ENCODE measurements around the gene ADAMTS8. TPM values are rescaled to one million over a fixed set of nuclear protein-coding genes. Genes with fewer than 3 reads are reported as not detected.

The ADAMTS8 gene
- polyA plus RNA-seq, 1 of the 3 experiments (the other 2 are of a cell fraction), result not detected

DNA sequence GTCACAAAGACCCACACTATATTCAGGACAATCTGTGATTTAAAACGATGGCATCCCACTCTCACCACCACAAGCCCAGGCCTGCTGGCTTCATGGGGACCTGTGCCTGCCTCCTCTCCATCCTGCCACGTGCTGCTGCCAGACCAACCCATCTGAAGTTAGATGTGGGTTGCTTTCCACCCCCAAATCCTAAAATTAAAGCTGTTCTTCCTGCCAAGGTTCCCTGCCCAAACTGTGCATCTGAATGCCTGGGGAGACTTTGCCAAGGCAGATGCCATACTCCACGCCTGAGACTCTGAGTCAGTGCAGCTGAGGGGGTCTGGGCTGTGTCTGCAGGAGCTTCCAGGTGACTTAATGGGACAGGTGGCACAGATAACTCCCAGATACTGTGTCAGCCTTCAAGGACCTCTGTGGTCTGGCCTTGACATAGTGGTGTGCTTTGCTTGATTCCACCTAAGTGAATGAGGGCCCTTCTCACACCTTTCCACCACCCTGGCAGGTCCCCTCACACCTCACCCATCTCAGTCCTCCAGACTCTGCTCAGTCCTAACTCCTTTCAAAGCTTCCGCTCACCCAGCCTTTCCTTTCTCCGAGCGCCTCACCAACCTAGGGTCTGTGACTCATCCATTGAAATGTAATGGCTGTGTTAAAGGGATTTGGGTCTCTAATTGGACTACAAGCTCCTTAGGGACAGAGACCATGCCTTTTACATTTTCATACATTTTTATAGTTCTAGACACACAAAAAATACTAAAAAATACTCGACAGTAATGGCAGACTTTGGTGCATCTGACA lies 18.6 kb downstream of the ADAMTS8 start:
- Histone ChIP-seq H3F3A (replicated peaks; ENCODE audit: insufficient read depth) (peaks cover 11% of the 10 kb centered on the region), H4K20me1 (ENCODE audit: insufficient read depth) (no peaks in the 10 kb centered on the region), H2AFZ (ENCODE audit: low read depth) (no peak overlapping the region), H3K27me3 (ENCODE audit: insufficient read depth) (no peaks in the 10 kb centered on the region), H3K4me1 (ENCODE audit: control insufficient read depth in 1 of 2, insufficient read depth in 2 of 2, low read depth in 1 of 2, low read length in 1 of 2) (no peaks in the 10 kb centered on the region), H3K9me2 (no peaks in the 10 kb centered on the region), H3K9me3 (no peaks in the 10 kb centered on the region), H3K79me2 (ENCODE audit: insufficient read depth) (no peaks in the 10 kb centered on the region), H3K36me3 (replicated peaks in 1 of 2; ENCODE audit: control insufficient read depth in 1 of 2, insufficient read depth in 2 of 2, low read length in 1 of 2) (no peaks in the 10 kb centered on the region), H3K4me3 (ENCODE audit: low read depth in 2 of 2, low read length in 1 of 2) (no peak overlapping the region), H3K4me2 (no peak overlapping the region), H3K27ac (ENCODE audit: low read depth in 2 of 2, low read length in 1 of 2) (no peak overlapping the region), H3K9ac (no peak overlapping the region)
- 72% methylated on average over 7 of the region's 7 CpGs for WGBS (ENCODE audit: low lambda C conversion rate)
- TF ChIP-seq NRF1 (IDR thresholded peaks at IDR 0.05; ENCODE audit: low read depth, low read length), result no peak
- TF ChIP-seq, protein P1, sequence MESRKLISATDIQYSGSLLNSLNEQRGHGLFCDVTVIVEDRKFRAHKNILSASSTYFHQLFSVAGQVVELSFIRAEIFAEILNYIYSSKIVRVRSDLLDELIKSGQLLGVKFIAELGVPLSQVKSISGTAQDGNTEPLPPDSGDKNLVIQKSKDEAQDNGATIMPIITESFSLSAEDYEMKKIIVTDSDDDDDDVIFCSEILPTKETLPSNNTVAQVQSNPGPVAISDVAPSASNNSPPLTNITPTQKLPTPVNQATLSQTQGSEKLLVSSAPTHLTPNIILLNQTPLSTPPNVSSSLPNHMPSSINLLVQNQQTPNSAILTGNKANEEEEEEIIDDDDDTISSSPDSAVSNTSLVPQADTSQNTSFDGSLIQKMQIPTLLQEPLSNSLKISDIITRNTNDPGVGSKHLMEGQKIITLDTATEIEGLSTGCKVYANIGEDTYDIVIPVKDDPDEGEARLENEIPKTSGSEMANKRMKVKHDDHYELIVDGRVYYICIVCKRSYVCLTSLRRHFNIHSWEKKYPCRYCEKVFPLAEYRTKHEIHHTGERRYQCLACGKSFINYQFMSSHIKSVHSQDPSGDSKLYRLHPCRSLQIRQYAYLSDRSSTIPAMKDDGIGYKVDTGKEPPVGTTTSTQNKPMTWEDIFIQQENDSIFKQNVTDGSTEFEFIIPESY (IDR thresholded peaks at IDR 0.05; ENCODE audit: borderline replicate concordance, low read depth), result no peak
- no peak for TF ChIP-seq YY1 (IDR thresholded peaks at IDR 0.05; ENCODE audit: low read depth)
- TF ChIP-seq TCF12 (IDR thresholded peaks at IDR 0.05), result peak; percentile 46; the same call in 1 of the 2 replicates
- ChIA-PET POLR2A (no interaction called here), CTCF (interaction anchor here (2.6 kb wide), 1 partner anchor 453 kb away, joined by 10 read pairs; no protein-coding TSS in a partner anchor)
- no peak for DNase-seq

DNA sequence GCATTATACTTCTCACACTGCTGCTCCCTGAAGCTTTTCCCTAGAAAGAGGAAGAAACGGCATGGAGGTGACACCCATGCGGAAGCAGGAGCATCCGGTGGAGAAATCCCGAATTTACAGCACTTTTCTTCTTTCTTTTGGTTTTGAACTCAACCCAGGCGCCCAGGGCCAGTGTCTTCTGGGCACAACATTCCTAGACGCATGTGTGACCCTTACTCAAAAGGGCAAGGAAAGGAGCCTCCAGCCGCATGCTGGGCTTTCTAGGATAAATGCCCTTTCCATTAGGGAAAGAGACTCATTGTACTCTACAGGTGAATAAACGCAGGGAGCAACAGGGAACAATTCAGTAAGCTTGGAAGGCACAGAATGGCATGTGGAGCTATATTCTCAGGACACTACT lies 19.5 kb downstream of the ADAMTS8 start:
- Histone ChIP-seq H3F3A (replicated peaks; ENCODE audit: insufficient read depth) (peaks cover 11% of the 10 kb centered on the region), H4K20me1 (ENCODE audit: insufficient read depth) (no peaks in the 10 kb centered on the region), H3K4me1 (ENCODE audit: control insufficient read depth in 1 of 2, insufficient read depth in 2 of 2, low read depth in 1 of 2, low read length in 1 of 2) (peaks cover under 1 to 3% of the 10 kb centered on the region in 2 experiments; a peak in 2 of 4 replicates), H2AFZ (ENCODE audit: low read depth) (no peak overlapping the region), H3K36me3 (replicated peaks in 1 of 2; ENCODE audit: control insufficient read depth in 1 of 2, insufficient read depth in 2 of 2, low read length in 1 of 2) (no peaks in the 10 kb centered on the region), H3K9me3 (no peaks in the 10 kb centered on the region), H3K9me2 (no peaks in the 10 kb centered on the region), H3K9ac (no peak overlapping the region), H3K27ac (ENCODE audit: low read depth in 2 of 2, low read length in 1 of 2) (no peak overlapping the region), H3K79me2 (ENCODE audit: insufficient read depth) (no peaks in the 10 kb centered on the region), H3K27me3 (ENCODE audit: insufficient read depth) (no peaks in the 10 kb centered on the region), H3K4me3 (ENCODE audit: low read depth in 2 of 2, low read length in 1 of 2) (no peak overlapping the region), H3K4me2 (no peak overlapping the region)
- DNase-seq, result no peak
- TF ChIP-seq, protein P2, sequence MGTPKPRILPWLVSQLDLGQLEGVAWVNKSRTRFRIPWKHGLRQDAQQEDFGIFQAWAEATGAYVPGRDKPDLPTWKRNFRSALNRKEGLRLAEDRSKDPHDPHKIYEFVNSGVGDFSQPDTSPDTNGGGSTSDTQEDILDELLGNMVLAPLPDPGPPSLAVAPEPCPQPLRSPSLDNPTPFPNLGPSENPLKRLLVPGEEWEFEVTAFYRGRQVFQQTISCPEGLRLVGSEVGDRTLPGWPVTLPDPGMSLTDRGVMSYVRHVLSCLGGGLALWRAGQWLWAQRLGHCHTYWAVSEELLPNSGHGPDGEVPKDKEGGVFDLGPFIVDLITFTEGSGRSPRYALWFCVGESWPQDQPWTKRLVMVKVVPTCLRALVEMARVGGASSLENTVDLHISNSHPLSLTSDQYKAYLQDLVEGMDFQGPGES (IDR thresholded peaks at IDR 0.05; ENCODE audit: low read depth, low read length), result no peak
- no peak for TF ChIP-seq MEF2A (IDR thresholded peaks at IDR 0.05; ENCODE audit: borderline replicate concordance, low read depth)
- TF ChIP-seq, protein P3, sequence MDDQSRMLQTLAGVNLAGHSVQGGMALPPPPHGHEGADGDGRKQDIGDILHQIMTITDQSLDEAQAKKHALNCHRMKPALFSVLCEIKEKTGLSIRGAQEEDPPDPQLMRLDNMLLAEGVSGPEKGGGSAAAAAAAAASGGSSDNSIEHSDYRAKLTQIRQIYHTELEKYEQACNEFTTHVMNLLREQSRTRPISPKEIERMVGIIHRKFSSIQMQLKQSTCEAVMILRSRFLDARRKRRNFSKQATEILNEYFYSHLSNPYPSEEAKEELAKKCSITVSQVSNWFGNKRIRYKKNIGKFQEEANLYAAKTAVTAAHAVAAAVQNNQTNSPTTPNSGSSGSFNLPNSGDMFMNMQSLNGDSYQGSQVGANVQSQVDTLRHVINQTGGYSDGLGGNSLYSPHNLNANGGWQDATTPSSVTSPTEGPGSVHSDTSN (IDR thresholded peaks at IDR 0.05), result no peak
- TF ChIP-seq, protein P1 (IDR thresholded peaks at IDR 0.05; ENCODE audit: borderline replicate concordance, low read depth), result no peak
- no peak for TF ChIP-seq SIN3A (IDR thresholded peaks at IDR 0.05; ENCODE audit: borderline replicate concordance, low read depth, low read length)
- TF ChIP-seq RXRA (IDR thresholded peaks at IDR 0.05; ENCODE audit: borderline replicate concordance, low read depth), result no peak
- TF ChIP-seq, protein P4, sequence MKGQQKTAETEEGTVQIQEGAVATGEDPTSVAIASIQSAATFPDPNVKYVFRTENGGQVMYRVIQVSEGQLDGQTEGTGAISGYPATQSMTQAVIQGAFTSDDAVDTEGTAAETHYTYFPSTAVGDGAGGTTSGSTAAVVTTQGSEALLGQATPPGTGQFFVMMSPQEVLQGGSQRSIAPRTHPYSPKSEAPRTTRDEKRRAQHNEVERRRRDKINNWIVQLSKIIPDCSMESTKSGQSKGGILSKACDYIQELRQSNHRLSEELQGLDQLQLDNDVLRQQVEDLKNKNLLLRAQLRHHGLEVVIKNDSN (IDR thresholded peaks at IDR 0.05; ENCODE audit: borderline replicate concordance, low read depth), result no peak
- TF ChIP-seq, protein P5, sequence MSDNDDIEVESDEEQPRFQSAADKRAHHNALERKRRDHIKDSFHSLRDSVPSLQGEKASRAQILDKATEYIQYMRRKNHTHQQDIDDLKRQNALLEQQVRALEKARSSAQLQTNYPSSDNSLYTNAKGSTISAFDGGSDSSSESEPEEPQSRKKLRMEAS (IDR thresholded peaks at IDR 0.05; ENCODE audit: low read depth), result no peak
- ChIA-PET POLR2A (no interaction called here), CTCF (interaction anchor here (1.7 to 2.6 kb wide), 2 partner anchors 26 to 454 kb away, joined by 9 to 10 read pairs; no protein-coding TSS in a partner anchor)
- 90% methylated on average over 8 of the region's 8 CpGs for WGBS (ENCODE audit: low lambda C conversion rate)
